SK-N-MC (cell line): ENCODE data around the gene APOM.

Source experiments
- EZH2 ChIP-seq: fragments of 200-600 bp; sonication (generic); IDR thresholded peaks from one replicate; pipeline ENCODE4 v1.6.1; 2017; ENCODE audit warnings: antibody characterized with exemption
- FOXP2 ChIP-seq: optimal IDR thresholded peaks from 2 replicates; pipeline ENCODE3; 2011; ENCODE audit warnings: mild to moderate bottlenecking, moderate library complexity; ENCODE audit not compliant: insufficient read depth; ENCODE audit errors: extremely low read length, control extremely low read depth
- POLR2AphosphoS5 ChIP-seq: IDR thresholded peaks from 2 replicates; pipeline ENCODE4 v1.6.1; 2012; ENCODE audit warnings: mild to moderate bottlenecking, low read depth, low read length, borderline replicate concordance

DNA sequence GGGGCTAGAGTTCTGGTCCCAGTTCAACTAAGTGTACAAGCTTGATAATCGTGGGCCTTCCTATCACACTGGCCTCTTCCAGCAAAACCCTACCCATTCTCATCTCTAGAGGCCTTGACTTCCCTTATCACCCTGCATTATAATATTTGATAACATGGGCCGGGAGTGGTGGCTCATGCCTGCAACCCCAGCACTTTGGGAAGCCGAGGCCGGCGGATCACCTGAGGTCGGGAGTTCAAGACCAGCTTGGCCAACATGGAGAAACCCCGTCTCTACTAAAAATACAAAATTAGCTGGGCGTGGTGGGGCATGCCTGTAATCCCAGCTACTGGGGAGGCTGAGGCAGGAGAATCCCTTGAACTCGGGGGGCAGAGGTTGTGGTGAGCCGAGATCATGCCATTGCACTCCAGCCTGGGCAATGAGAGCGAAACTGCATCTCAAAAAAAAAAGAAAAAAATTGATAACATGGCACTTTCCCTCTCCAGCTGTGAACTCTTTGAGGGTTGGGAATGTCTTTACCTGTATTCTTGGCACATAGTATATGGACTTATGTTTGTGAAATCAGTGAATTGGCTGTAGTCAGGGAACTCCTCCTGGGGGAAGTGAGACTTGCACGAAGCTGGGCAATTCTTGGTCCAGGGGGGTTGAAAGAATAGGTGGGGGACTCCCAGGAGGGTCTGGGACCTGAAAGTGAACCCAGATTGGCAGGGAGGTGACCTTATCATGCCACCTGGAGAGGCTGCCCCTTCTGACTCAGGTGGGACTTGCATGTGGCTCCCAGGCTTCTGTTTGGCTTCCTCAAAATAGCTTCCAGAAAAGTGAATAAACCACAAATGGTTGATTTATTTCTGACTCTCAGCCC lies 5.8 kb downstream of the APOM start:
- no peak for TF ChIP-seq EZH2
- no peak for TF ChIP-seq POLR2AphosphoS5
- no peak for TF ChIP-seq FOXP2
